K562 (cell line): ENCODE results near the gene ARL8A. TPM values are rescaled to one million over a fixed set of nuclear protein-coding genes. Genes with fewer than 3 reads are reported as not detected.

Experiments
- CHD4 ChIP-seq: fragments of 200-600 bp; sonication (generic); IDR thresholded peaks from 3 replicates; pipeline ENCODE4 v1.6.1; 2012; ENCODE audit warnings: low read depth, mild to moderate bottlenecking, mixed read lengths, low read length, inconsistent platforms; ENCODE audit not compliant: insufficient read depth, insufficient replicate concordance, poor library complexity, severe bottlenecking
- DNMT1 ChIP-seq: fragments of 450-650 bp; IDR thresholded peaks from 2 replicates; pipeline ENCODE4 v1.6.1; 2016; ENCODE audit warnings: antibody characterized with exemption, mild to moderate bottlenecking
- E2F6 ChIP-seq, 2 experiments: IDR thresholded peaks; 2 replicates each; pipeline ENCODE4 v1.6.1; 2011; ENCODE audit warnings: borderline replicate concordance in 1 of 2, control low read depth in 1 of 2, low read depth in 1 of 2, low read length in 1 of 2, mild to moderate bottlenecking in 1 of 2, mixed read lengths in 1 of 2, moderate library complexity in 1 of 2; ENCODE audit not compliant: insufficient read depth in 1 of 2, insufficient read length in 1 of 2, poor library complexity in 1 of 2, severe bottlenecking in 1 of 2; ENCODE audit errors: extremely low read depth in 1 of 2
- ETS2 ChIP-seq: IDR thresholded peaks from 2 replicates; pipeline ENCODE4 v1.6.1; 2016; ENCODE audit warnings: borderline replicate concordance, missing genetic modification characterization, mild to moderate bottlenecking, moderate library complexity, missing compliant biosample characterization; ENCODE audit not compliant: poor library complexity, severe bottlenecking
- FOSL1 ChIP-seq: fragments of 200-800 bp; sonication (Bioruptor generic); conservative IDR thresholded peaks from 2 replicates; pipeline ENCODE4 v1.6.1; 2016; ENCODE audit warnings: missing genetic modification characterization, missing compliant biosample characterization
- FOXA1 ChIP-seq: fragments of 450-650 bp; IDR thresholded peaks from 2 replicates; pipeline ENCODE4 v1.6.1; 2016; ENCODE audit warnings: mild to moderate bottlenecking, borderline replicate concordance
- FOXK2 ChIP-seq, 2 experiments: fragments of 450-650 bp; IDR thresholded peaks in 1 of 2; conservative IDR thresholded peaks in 1 of 2; 2 replicates each; pipeline ENCODE4 v1.6.1; 2016; ENCODE audit warnings: low read depth in 2 of 2, mild to moderate bottlenecking in 1 of 2
- HDAC3 ChIP-seq: fragments of 450-650 bp; IDR thresholded peaks from 2 replicates; pipeline ENCODE4 v1.6.1; 2018; ENCODE audit warnings: borderline replicate concordance, mild to moderate bottlenecking, moderate library complexity; ENCODE audit not compliant: partially characterized antibody
- HMGN3 ChIP-seq: IDR thresholded peaks from 2 replicates; pipeline ENCODE4 v1.6.1; 2011; ENCODE audit warnings: borderline replicate concordance, low read depth, mild to moderate bottlenecking, mixed read lengths, low read length; ENCODE audit not compliant: insufficient read length; ENCODE audit errors: extremely low read depth
- ID3 ChIP-seq, 2 experiments: fragments of 250-450 bp in 1 of 2; fragments of 450-650 bp in 1 of 2; sonication (Bioruptor Pico) in 1 of 2; IDR thresholded peaks; 2 replicates each; pipeline versions ENCODE4 v1.6.1 to v1.8.0; 2016 to 2021; ENCODE audit warnings: mild to moderate bottlenecking in 2 of 2, moderate library complexity in 2 of 2, missing compliant biosample characterization in 1 of 2, missing genetic modification characterization in 1 of 2
- OTX1 ChIP-seq: fragments of 450-650 bp; formaldehyde crosslinking; IDR thresholded peaks from 2 replicates; pipeline ENCODE4 v1.4.0; 2022; ENCODE audit warnings: mild to moderate bottlenecking
- PML ChIP-seq: IDR thresholded peaks from 2 replicates; pipeline ENCODE4 v1.6.1; 2012; ENCODE audit warnings: low read length, inconsistent platforms
- PRPF4 ChIP-seq: fragments of 200-400 bp; formaldehyde crosslinking; IDR thresholded peaks from one replicate; pipeline ENCODE4 v1.6.1; 2017; ENCODE audit warnings: low read length, low read depth, mild to moderate bottlenecking; ENCODE audit not compliant: insufficient read depth, poor library complexity, severe bottlenecking
- RBM25 ChIP-seq: fragments of 200-400 bp; formaldehyde crosslinking; IDR thresholded peaks from 2 replicates; pipeline ENCODE4 v1.6.1; 2018; ENCODE audit warnings: low read length, low read depth, moderate library complexity; ENCODE audit not compliant: severe bottlenecking
- SIX5 ChIP-seq, 2 experiments: IDR thresholded peaks; 2 replicates each; pipeline ENCODE4 v1.6.1; 2011; ENCODE audit warnings: low read length in 2 of 2, borderline replicate concordance in 1 of 2, low read depth in 1 of 2, mild to moderate bottlenecking in 1 of 2, moderate library complexity in 1 of 2; ENCODE audit not compliant: insufficient read depth in 1 of 2
- STAT5B ChIP-seq: fragments of 250-450 bp; sonication (Bioruptor Pico); IDR thresholded peaks from 2 replicates; pipeline ENCODE4 v1.8.0; 2021; ENCODE audit warnings: mild to moderate bottlenecking, inconsistent platforms
- TAF9B ChIP-seq: fragments of 450-650 bp; IDR thresholded peaks from 2 replicates; pipeline ENCODE4 v1.6.1; 2018; ENCODE audit warnings: mild to moderate bottlenecking; ENCODE audit not compliant: partially characterized antibody
- TCF3 ChIP-seq: sonication (generic); formaldehyde crosslinking; IDR thresholded peaks from 2 replicates; pipeline ENCODE4 v1.4.0; 2020; ENCODE audit warnings: mild to moderate bottlenecking, missing genetic modification reagents
- THRA ChIP-seq: fragments of 450-650 bp; IDR thresholded peaks from 2 replicates; pipeline ENCODE4 v1.6.1; 2017; ENCODE audit warnings: mild to moderate bottlenecking, moderate library complexity
- ZFX ChIP-seq: sonication (generic); formaldehyde crosslinking; IDR thresholded peaks from 2 replicates; pipeline ENCODE4 v1.8.0; 2022; ENCODE audit warnings: mild to moderate bottlenecking, missing genetic modification reagents, moderate library complexity
- ZNF395 ChIP-seq: fragments of 200-800 bp; sonication (Bioruptor generic); IDR thresholded peaks from 2 replicates; pipeline ENCODE4 v1.6.1; 2017; ENCODE audit warnings: missing genetic modification characterization, missing compliant biosample characterization
- ZNF77 ChIP-seq: fragments of 250-450 bp; sonication (Bioruptor Pico); IDR thresholded peaks from 2 replicates; pipeline ENCODE4 v1.5.0; 2020
- polyA plus RNA-seq, 8 experiments: library from polyadenylated mRNA; depleted of rRNA in 4 of 8; stranded (reverse) in 5 of 8; unstranded in 3 of 8; fragments of >200 nt; fragmentation: Nextera tagmentation in 2 of 8; fragmentation: Illumina TruSeq in 1 of 8; extraction: Ambion mirVana in 2 of 8; extraction: Trizol in 1 of 8; gene quantifications; 2 replicates each; pipeline versions ENCODE4 v1.2.1 to v1.2.3, GENCODE V29; 2011 to 2014; ENCODE audit warnings: inconsistent platforms in 1 of 8, missing spikeins in 1 of 8
- total RNA-seq, 7 experiments: library from RNA; depleted of rRNA in 6 of 7; stranded (reverse); fragments of >200 nt in 6 of 7; fragmentation: Illumina TruSeq in 2 of 7; extraction: Trizol in 2 of 7; gene quantifications; 2 replicates each; pipeline versions ENCODE4 v1.2.1 to v1.2.3, GENCODE V29; 2011 to 2021; ENCODE audit warnings: low replicate concordance in 1 of 7

The ARL8A gene
- total and polyA plus RNA-seq, 9 of the 15 experiments (the other 6 are each of a cell fraction or from before 2014, with no cell fraction given) = 0.17 to 27.3 (median 15.6) TPM

- TF ChIP-seq ZFX = peak; percentile 47; the same call in 1 of the 2 replicates
- TF ChIP-seq ZNF395 = no peak
- TF ChIP-seq FOXA1 = no peak
- TF ChIP-seq FOXK2 (conservative IDR thresholded peaks at IDR 0.05 in 1 of 2, IDR thresholded peaks at IDR 0.05 in 1 of 2; ENCODE audit: low read depth in 2 of 2) = no peak
- no peak for TF ChIP-seq OTX1
- TF ChIP-seq PML = no peak
- peak; percentile 61 for TF ChIP-seq RBM25
- TF ChIP-seq TAF9B = no peak
- TF ChIP-seq THRA = no peak
- no peak for TF ChIP-seq CHD4
- TF ChIP-seq TCF3 (CRISPR knock-in tag) = no peak; the same call in 1 of the 2 replicates
- TF ChIP-seq ETS2 (tag) = no peak
- TF ChIP-seq SIX5 (IDR thresholded peaks at IDR 0.05; ENCODE audit: borderline replicate concordance in 1 of 2, insufficient read depth in 1 of 2, low read depth in 1 of 2, low read length in 2 of 2) = 0 out of 4 replicates have a peak, but pooled peaks of 1 of the 2 experiments have one; percentile 5
- no peak for TF ChIP-seq ID3 (CRISPR knock-in tag; IDR thresholded peaks at IDR 0.05)
- TF ChIP-seq ID3 (tag; IDR thresholded peaks at IDR 0.05) = no peak
- no peak for TF ChIP-seq HMGN3
- TF ChIP-seq E2F6 (IDR thresholded peaks at IDR 0.05; ENCODE audit: borderline replicate concordance in 1 of 2, extremely low read depth in 1 of 2, insufficient read depth in 1 of 2, insufficient read length in 1 of 2, low read depth in 1 of 2, low read length in 1 of 2, poor library complexity in 1 of 2, severe bottlenecking in 1 of 2) = no peak
- no peak for TF ChIP-seq PRPF4
- no peak for TF ChIP-seq HDAC3
- no peak for TF ChIP-seq STAT5B (CRISPR knock-in tag)
- no peak for TF ChIP-seq DNMT1
- TF ChIP-seq ZNF77 (CRISPR knock-in tag) = no peak
- TF ChIP-seq FOSL1 (tag) = no peak
Measured at GRCh38 chr1:202105571-202106339, 38.8 kb downstream of the ARL8A start (continued).
